ENCODE results near the gene MRPL45. TPM values are rescaled to one million over a fixed set of nuclear protein-coding genes. Genes with fewer than 3 reads are reported as not detected.

MRPL45 gene
- total RNA-seq, 1 experiment from 2014 or later, result 60.3 TPM

DNA sequence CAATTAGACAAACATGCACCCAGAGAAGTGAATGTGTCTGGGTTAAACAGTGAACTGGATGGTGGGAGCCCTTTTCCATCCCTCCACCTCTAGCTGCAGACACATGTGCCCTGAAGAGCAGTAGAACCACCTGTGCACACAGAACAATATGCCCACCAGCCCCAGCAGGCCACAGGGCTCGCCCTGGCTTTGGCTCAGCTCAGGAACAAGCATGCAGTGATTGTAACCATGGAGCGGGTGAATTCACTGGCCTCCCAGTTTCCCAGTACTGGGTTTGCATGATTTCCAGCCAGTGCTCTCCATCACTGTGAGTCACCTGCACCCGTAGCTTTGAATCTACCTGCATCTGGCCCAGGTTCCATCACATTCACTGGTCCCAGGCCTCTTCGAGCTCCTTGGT, 41.6 kb downstream of the MRPL45 start (continued):
- TF ChIP-seq ESRRA (CRISPR knock-in tag; IDR thresholded peaks at IDR 0.05; ENCODE audit: borderline replicate concordance) (no peak), ZNF232 (CRISPR knock-in tag; IDR thresholded peaks at IDR 0.05) (no peak)
- TF ChIP-seq, protein P1, sequence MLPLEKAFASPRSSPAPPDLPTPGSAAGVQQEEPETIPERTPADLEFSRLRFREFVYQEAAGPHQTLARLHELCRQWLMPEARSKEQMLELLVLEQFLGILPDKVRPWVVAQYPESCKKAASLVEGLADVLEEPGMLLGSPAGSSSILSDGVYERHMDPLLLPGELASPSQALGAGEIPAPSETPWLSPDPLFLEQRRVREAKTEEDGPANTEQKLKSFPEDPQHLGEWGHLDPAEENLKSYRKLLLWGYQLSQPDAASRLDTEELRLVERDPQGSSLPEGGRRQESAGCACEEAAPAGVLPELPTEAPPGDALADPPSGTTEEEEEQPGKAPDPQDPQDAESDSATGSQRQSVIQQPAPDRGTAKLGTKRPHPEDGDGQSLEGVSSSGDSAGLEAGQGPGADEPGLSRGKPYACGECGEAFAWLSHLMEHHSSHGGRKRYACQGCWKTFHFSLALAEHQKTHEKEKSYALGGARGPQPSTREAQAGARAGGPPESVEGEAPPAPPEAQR (CRISPR knock-in tag; IDR thresholded peaks at IDR 0.05), result no peak
- TF ChIP-seq, protein P2, sequence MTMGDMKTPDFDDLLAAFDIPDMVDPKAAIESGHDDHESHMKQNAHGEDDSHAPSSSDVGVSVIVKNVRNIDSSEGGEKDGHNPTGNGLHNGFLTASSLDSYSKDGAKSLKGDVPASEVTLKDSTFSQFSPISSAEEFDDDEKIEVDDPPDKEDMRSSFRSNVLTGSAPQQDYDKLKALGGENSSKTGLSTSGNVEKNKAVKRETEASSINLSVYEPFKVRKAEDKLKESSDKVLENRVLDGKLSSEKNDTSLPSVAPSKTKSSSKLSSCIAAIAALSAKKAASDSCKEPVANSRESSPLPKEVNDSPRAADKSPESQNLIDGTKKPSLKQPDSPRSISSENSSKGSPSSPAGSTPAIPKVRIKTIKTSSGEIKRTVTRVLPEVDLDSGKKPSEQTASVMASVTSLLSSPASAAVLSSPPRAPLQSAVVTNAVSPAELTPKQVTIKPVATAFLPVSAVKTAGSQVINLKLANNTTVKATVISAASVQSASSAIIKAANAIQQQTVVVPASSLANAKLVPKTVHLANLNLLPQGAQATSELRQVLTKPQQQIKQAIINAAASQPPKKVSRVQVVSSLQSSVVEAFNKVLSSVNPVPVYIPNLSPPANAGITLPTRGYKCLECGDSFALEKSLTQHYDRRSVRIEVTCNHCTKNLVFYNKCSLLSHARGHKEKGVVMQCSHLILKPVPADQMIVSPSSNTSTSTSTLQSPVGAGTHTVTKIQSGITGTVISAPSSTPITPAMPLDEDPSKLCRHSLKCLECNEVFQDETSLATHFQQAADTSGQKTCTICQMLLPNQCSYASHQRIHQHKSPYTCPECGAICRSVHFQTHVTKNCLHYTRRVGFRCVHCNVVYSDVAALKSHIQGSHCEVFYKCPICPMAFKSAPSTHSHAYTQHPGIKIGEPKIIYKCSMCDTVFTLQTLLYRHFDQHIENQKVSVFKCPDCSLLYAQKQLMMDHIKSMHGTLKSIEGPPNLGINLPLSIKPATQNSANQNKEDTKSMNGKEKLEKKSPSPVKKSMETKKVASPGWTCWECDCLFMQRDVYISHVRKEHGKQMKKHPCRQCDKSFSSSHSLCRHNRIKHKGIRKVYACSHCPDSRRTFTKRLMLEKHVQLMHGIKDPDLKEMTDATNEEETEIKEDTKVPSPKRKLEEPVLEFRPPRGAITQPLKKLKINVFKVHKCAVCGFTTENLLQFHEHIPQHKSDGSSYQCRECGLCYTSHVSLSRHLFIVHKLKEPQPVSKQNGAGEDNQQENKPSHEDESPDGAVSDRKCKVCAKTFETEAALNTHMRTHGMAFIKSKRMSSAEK (CRISPR knock-in tag; IDR thresholded peaks at IDR 0.05; ENCODE audit: borderline replicate concordance), result no peak
- TF ChIP-seq, protein P3, sequence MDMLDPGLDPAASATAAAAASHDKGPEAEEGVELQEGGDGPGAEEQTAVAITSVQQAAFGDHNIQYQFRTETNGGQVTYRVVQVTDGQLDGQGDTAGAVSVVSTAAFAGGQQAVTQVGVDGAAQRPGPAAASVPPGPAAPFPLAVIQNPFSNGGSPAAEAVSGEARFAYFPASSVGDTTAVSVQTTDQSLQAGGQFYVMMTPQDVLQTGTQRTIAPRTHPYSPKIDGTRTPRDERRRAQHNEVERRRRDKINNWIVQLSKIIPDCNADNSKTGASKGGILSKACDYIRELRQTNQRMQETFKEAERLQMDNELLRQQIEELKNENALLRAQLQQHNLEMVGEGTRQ (CRISPR knock-in tag; IDR thresholded peaks at IDR 0.05), result no peak

DNA sequence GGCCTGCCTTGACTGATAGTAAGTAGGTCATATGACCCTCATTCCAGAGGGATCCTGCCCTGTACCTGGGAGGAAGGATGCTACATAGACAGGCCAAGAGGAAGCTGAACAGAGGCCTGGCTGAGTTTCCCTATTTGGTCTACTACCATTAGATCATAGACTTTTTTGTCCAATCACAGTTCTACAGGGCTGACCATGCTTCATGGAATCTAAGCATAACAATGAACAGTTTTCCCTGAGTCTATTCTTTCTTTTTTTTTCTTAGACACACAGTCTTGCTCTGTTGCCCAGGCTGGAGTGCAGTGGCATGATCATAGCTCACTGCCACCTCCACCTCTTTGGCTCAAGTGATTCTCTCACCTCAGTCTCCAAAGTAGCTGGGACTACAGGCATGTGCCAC, 42.9 kb downstream of the MRPL45 start:
- CTCF ChIA-PET, result interaction anchor here (0.8 to 3.1 kb wide), 4 partner anchors 9 to 22 kb away, joined by 3 to 23 read pairs (median 12); no protein-coding TSS in a partner anchor
- H3K4me3 Mint-ChIP-seq, result no peak overlapping the region

More for the DNA sequence above, 42.9 kb downstream of the MRPL45 start:
- POLR2A ChIA-PET, result no interaction called here
- ATAC-seq (no peak), DNase-seq (ENCODE audit: low spot score) (no peak)
- H3K4me1 Mint-ChIP-seq, result peaks cover 16% of the 10 kb centered on the region
- H3K9me3 Mint-ChIP-seq, result no peaks in the 10 kb centered on the region
- H3K27ac Mint-ChIP-seq, result no peak overlapping the region
- no peaks in the 10 kb centered on the region for H3K36me3 Mint-ChIP-seq
- TF ChIP-seq EMX1 (CRISPR knock-in tag; IDR thresholded peaks at IDR 0.05) (no peak), RORB (CRISPR knock-in tag; IDR thresholded peaks at IDR 0.05) (no peak), SMAD3 (CRISPR knock-in tag; IDR thresholded peaks at IDR 0.05; ENCODE audit: borderline replicate concordance) (no peak)
- TF ChIP-seq, protein P2 (CRISPR knock-in tag; IDR thresholded peaks at IDR 0.05; ENCODE audit: borderline replicate concordance), result no peak
- TF ChIP-seq, protein P4, sequence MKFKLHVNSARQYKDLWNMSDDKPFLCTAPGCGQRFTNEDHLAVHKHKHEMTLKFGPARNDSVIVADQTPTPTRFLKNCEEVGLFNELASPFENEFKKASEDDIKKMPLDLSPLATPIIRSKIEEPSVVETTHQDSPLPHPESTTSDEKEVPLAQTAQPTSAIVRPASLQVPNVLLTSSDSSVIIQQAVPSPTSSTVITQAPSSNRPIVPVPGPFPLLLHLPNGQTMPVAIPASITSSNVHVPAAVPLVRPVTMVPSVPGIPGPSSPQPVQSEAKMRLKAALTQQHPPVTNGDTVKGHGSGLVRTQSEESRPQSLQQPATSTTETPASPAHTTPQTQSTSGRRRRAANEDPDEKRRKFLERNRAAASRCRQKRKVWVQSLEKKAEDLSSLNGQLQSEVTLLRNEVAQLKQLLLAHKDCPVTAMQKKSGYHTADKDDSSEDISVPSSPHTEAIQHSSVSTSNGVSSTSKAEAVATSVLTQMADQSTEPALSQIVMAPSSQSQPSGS (CRISPR knock-in tag; IDR thresholded peaks at IDR 0.05; ENCODE audit: borderline replicate concordance, low read depth), result no peak
- TF ChIP-seq, protein P5, sequence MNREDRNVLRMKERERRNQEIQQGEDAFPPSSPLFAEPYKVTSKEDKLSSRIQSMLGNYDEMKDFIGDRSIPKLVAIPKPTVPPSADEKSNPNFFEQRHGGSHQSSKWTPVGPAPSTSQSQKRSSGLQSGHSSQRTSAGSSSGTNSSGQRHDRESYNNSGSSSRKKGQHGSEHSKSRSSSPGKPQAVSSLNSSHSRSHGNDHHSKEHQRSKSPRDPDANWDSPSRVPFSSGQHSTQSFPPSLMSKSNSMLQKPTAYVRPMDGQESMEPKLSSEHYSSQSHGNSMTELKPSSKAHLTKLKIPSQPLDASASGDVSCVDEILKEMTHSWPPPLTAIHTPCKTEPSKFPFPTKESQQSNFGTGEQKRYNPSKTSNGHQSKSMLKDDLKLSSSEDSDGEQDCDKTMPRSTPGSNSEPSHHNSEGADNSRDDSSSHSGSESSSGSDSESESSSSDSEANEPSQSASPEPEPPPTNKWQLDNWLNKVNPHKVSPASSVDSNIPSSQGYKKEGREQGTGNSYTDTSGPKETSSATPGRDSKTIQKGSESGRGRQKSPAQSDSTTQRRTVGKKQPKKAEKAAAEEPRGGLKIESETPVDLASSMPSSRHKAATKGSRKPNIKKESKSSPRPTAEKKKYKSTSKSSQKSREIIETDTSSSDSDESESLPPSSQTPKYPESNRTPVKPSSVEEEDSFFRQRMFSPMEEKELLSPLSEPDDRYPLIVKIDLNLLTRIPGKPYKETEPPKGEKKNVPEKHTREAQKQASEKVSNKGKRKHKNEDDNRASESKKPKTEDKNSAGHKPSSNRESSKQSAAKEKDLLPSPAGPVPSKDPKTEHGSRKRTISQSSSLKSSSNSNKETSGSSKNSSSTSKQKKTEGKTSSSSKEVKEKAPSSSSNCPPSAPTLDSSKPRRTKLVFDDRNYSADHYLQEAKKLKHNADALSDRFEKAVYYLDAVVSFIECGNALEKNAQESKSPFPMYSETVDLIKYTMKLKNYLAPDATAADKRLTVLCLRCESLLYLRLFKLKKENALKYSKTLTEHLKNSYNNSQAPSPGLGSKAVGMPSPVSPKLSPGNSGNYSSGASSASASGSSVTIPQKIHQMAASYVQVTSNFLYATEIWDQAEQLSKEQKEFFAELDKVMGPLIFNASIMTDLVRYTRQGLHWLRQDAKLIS (CRISPR knock-in tag; IDR thresholded peaks at IDR 0.05; ENCODE audit: borderline replicate concordance), result no peak
- TF ChIP-seq, protein P6, sequence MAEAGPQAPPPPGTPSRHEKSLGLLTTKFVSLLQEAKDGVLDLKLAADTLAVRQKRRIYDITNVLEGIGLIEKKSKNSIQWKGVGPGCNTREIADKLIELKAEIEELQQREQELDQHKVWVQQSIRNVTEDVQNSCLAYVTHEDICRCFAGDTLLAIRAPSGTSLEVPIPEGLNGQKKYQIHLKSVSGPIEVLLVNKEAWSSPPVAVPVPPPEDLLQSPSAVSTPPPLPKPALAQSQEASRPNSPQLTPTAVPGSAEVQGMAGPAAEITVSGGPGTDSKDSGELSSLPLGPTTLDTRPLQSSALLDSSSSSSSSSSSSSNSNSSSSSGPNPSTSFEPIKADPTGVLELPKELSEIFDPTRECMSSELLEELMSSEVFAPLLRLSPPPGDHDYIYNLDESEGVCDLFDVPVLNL (CRISPR knock-in tag; IDR thresholded peaks at IDR 0.05; ENCODE audit: borderline replicate concordance, low read depth), result no peak
- TF ChIP-seq, protein P7, sequence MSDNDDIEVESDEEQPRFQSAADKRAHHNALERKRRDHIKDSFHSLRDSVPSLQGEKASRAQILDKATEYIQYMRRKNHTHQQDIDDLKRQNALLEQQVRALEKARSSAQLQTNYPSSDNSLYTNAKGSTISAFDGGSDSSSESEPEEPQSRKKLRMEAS (CRISPR knock-in tag; IDR thresholded peaks at IDR 0.05), result no peak
- H3K27me3 Mint-ChIP-seq (ENCODE audit: low read depth), result no peaks in the 10 kb centered on the region; the same call in 1 of the 2 replicates
